Choroid plexus epithelial cell (primary cell): ENCODE results near the gene PPT1.

Source experiments
- DNase-seq: peaks from one replicate; pipeline ENCODE4 v3.0.0-alpha.2; 2010; ENCODE audit warnings: low read depth
- H3K4me3 ChIP-seq: 2 replicates; pipeline ENCODE4 v1.5.1; 2011; ENCODE audit warnings: low read depth, mild to moderate bottlenecking, control low read depth, low read length, moderate library complexity
- TF ChIP-seq, protein P1 (sequence below): conservative IDR thresholded peaks from 2 replicates; pipeline ENCODE4 v1.5.1; 2011; ENCODE audit warnings: low read depth, mild to moderate bottlenecking, control low read depth, inconsistent platforms, low read length, moderate library complexity

PPT1 gene

DNA sequence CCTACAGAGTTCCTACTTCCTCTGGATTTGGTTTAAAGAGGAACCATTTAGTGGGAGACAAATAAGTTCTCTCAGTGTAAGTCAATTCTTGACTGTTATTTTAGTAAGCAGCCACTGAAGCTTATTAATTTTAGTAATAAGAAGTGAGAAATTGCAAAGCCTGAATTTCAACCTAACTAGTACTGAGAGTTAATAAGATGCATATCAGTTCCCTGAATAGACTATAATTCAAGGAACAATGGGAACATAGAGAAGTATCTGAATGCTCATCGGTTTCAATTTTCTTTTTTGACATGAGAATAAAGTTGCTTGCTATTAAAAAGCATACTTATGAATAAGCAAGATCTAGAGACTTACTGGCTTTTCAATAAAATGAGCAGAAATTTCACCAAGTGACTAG, 8.0 kb upstream of the PPT1 start:
- TF ChIP-seq, protein P1, sequence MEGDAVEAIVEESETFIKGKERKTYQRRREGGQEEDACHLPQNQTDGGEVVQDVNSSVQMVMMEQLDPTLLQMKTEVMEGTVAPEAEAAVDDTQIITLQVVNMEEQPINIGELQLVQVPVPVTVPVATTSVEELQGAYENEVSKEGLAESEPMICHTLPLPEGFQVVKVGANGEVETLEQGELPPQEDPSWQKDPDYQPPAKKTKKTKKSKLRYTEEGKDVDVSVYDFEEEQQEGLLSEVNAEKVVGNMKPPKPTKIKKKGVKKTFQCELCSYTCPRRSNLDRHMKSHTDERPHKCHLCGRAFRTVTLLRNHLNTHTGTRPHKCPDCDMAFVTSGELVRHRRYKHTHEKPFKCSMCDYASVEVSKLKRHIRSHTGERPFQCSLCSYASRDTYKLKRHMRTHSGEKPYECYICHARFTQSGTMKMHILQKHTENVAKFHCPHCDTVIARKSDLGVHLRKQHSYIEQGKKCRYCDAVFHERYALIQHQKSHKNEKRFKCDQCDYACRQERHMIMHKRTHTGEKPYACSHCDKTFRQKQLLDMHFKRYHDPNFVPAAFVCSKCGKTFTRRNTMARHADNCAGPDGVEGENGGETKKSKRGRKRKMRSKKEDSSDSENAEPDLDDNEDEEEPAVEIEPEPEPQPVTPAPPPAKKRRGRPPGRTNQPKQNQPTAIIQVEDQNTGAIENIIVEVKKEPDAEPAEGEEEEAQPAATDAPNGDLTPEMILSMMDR = no peak
- DNase-seq = no peak
- H3K4me3 ChIP-seq = no peak overlapping the region

DNA sequence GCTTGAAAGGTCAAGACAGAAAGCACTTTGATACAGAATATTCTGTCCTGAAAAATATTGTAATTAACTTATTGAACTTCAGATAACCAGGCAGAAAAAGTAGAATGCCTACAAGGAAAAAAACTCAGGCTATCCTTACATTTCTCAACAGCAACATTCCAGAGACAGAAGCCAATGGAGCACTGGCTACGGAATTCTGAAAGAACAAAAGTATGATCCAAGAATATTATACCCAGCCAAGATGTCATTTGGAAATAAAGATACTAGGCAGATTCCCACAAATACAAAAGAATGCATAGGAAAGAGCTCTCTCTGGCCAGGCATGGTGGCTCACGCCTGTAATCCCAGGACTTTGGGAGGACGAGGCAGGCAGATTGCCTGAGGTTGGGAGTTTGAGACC, 5.8 kb upstream of the PPT1 start:
- DNase-seq = no peak
- no peak overlapping the region for H3K4me3 ChIP-seq
- TF ChIP-seq, protein P1 = no peak

DNA sequence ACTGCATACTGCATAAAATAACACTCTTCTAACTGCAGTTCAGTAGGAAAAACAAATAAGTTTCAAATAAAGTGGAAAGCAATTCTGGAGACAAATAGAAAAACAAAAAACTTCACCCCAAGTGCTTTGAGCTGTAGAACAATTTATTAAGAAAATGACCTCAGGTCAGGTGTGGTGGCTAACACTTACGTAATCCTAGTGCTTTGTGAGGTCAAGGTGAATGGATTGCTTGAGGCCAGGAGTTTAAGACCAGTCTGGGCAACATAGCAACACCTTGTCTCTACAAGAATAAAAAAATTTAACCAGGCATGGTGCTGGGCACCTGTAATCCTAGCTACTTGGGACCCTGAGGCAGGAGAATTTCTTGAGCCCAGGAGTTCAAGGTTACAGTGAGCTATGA, 5.0 kb upstream of the PPT1 start:
- TF ChIP-seq, protein P1 = no peak
- no peak for DNase-seq

DNA sequence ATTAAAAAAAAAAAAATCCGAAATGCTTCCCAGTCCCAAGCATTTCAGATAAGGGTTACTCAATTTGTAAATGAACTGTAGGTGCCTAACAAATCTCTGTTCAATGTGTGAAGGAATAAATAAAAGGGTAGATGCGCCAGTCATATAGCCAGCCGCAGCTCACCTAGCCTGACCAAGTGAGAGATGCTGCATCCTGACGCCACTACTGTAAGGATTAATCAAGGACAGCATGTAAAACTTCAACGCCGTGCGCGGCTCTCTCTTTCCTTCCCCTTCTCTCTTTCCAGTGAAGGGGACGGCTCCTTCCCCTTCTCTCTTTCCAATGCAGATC, 441 bp downstream of the PPT1 start:
- TF ChIP-seq, protein P1 = no peak
- DNase-seq = no peak
- H3K4me3 ChIP-seq = peak overlapping the region; percentile 85

More for the DNA sequence above, 5.0 kb upstream of the PPT1 start:
- no peak overlapping the region for H3K4me3 ChIP-seq

DNA sequence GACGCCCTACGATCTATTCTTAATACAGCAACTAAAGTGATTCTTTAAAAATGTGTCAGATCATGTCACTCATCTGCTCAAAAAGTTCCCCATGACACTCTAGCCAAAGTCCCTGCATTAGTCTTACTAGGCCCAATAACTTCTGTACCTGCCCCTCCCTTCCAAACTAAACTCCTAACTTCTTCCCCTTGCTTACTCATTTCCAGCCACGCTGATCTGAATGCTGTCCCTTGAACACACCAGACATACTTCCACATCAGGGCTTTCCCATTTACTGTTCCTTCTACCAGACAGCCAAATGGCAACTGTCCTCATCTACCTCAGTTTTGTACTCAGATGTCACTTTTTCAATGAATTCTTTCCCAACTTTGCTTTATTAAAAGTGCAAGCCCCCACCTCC, 1.2 kb downstream of the PPT1 start:
- TF ChIP-seq, protein P1 = no peak
- DNase-seq = no peak
- H3K4me3 ChIP-seq = no peak overlapping the region

DNA sequence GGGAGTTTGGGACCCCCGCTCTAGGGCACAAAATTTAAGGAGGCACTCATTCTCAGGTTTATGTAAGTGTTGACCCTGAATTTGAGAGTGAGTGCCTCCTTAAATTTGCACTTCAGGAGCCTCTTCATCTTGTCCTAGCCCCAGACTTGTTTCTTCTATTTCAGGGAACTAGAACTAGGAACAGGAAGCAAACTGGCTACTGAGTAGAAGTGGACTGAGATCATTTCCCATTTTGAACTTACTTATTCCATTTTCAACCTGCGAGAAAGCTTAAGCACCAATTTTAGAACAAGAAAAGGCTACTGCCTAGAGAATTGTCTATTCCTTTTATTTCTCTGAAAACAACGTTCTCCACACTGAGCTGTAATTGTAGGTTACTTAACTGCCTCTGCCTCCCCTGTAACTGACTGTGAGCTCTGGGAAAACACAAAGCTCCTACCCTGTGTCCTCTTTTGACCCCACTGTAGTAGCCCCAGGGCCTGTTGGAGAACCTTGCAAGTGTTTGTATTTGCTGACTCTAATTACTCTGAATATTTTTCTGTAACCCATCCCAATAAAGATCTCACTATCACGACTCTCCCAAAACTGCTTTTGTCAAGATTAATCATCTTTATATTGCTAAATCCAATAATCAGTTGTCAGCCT, 2.5 kb downstream of the PPT1 start:
- H3K4me3 ChIP-seq = no peak overlapping the region
- TF ChIP-seq, protein P1 = no peak
- DNase-seq = no peak
